GM23338 (cell line): ENCODE data around the gene DTX1. TPM values are rescaled to one million over a fixed set of nuclear protein-coding genes. Genes with fewer than 3 reads are reported as not detected.
A peak's percentile ranks its signal among the peaks of the same experiment; 100 is the strongest.

Experiments
- ATAC-seq: fragments of 200-7000 bp; cut with Tn5 transposase; 3 replicates; pipeline ENCODE4 v1.9.1; 2020
- DNase-seq: peaks from one replicate; pipeline ENCODE4 v3.0.0-alpha.2; 2015; ENCODE audit warnings: low spot score
- H2AFZ ChIP-seq: fragments of 200-600 bp; sonication (generic); 2 replicates; pipeline ENCODE4 v1.8.0; 2016; ENCODE audit warnings: antibody characterized with exemption, mild to moderate bottlenecking, moderate library complexity
- H3F3A ChIP-seq: fragments of 200-600 bp; sonication (generic); replicated peaks from 2 replicates; pipeline ENCODE4 v1.8.0; 2017; ENCODE audit warnings: antibody characterized with exemption, mixed run types, low read depth
- H3K27ac ChIP-seq: fragments of 200-600 bp; sonication (generic); 2 replicates; pipeline ENCODE4 v1.6.1; 2016; ENCODE audit warnings: low read depth
- H3K27me3 ChIP-seq: fragments of 200-600 bp; sonication (generic); 2 replicates; pipeline ENCODE4 v1.8.0; 2016; ENCODE audit warnings: mild to moderate bottlenecking, mixed run types, moderate library complexity; ENCODE audit not compliant: insufficient read depth
- H3K36me3 ChIP-seq: fragments of 200-600 bp; sonication (generic); 2 replicates; pipeline ENCODE4 v1.8.0; 2016; ENCODE audit warnings: mild to moderate bottlenecking; ENCODE audit not compliant: insufficient read depth
- H3K4me1 ChIP-seq: fragments of 200-600 bp; sonication (generic); 2 replicates; pipeline ENCODE4 v1.8.0; 2016; ENCODE audit warnings: mild to moderate bottlenecking, moderate library complexity; ENCODE audit not compliant: insufficient read depth
- H3K4me2 ChIP-seq: fragments of 200-600 bp; sonication (generic); 2 replicates; pipeline ENCODE4 v1.7.1; 2017; ENCODE audit warnings: mixed run types
- H3K4me3 ChIP-seq: fragments of 200-600 bp; sonication (generic); 2 replicates; pipeline ENCODE4 v1.6.1; 2016; ENCODE audit warnings: mixed run types
- H3K79me2 ChIP-seq: fragments of 200-600 bp; sonication (generic); replicated peaks from 2 replicates; pipeline ENCODE4 v1.8.0; 2017; ENCODE audit warnings: mild to moderate bottlenecking; ENCODE audit not compliant: insufficient read depth
- H3K9me2 ChIP-seq: fragments of 200-600 bp; sonication (generic); 2 replicates; pipeline ENCODE4 v1.8.0; 2017; ENCODE audit not compliant: insufficient read depth
- H4K20me1 ChIP-seq: fragments of 200-600 bp; sonication (generic); replicated peaks from 2 replicates; pipeline ENCODE4 v1.8.0; 2017; ENCODE audit warnings: mild to moderate bottlenecking; ENCODE audit not compliant: insufficient read depth
- H3K27ac Mint-ChIP-seq: 2 replicates; pipeline ENCODE4 v1.8.0; 2020; ENCODE audit warnings: inconsistent platforms, mild to moderate bottlenecking, moderate library complexity, mixed read lengths
- H3K27me3 Mint-ChIP-seq: 3 replicates; pipeline ENCODE4 v1.8.0; 2022; ENCODE audit warnings: low read depth, mild to moderate bottlenecking, moderate library complexity, mixed read lengths, inconsistent platforms; ENCODE audit not compliant: insufficient read depth, poor library complexity
- H3K36me3 Mint-ChIP-seq: 3 replicates; pipeline ENCODE4 v1.8.0; 2021; ENCODE audit warnings: low read depth, mild to moderate bottlenecking, inconsistent platforms, moderate library complexity, mixed read lengths
- H3K4me1 Mint-ChIP-seq: 3 replicates; pipeline ENCODE4 v1.8.0; 2020; ENCODE audit warnings: mild to moderate bottlenecking, inconsistent platforms, mixed read lengths
- H3K4me3 Mint-ChIP-seq: 3 replicates; pipeline ENCODE4 v1.8.0; 2021; ENCODE audit warnings: moderate library complexity, mild to moderate bottlenecking, inconsistent platforms, mixed read lengths
- H3K9me3 Mint-ChIP-seq: 3 replicates; pipeline ENCODE4 v1.8.0; 2020; ENCODE audit warnings: moderate library complexity, mild to moderate bottlenecking, inconsistent platforms, mixed read lengths
- CREB1 ChIP-seq: fragments of 250-450 bp; sonication (Bioruptor Pico); IDR thresholded peaks from 2 replicates; pipeline ENCODE4 v1.5.0; 2020; ENCODE audit warnings: low read depth, mild to moderate bottlenecking, moderate library complexity
- ETS1 ChIP-seq: IDR thresholded peaks from 2 replicates; pipeline ENCODE4 v1.6.1; 2016; ENCODE audit warnings: antibody characterized with exemption
- EZH2phosphoT487 ChIP-seq: fragments of 200-600 bp; sonication (generic); IDR thresholded peaks from one replicate; pipeline ENCODE4 v1.8.1; 2018; ENCODE audit warnings: antibody characterized with exemption; ENCODE audit not compliant: unreplicated experiment
- NANOG ChIP-seq: IDR thresholded peaks from 2 replicates; pipeline ENCODE4 v1.6.1; 2016; ENCODE audit warnings: antibody characterized with exemption, borderline replicate concordance
- POLR2AphosphoS5 ChIP-seq: IDR thresholded peaks from 2 replicates; pipeline ENCODE4 v1.6.1; 2016; ENCODE audit warnings: antibody characterized with exemption, low read depth
- STAT1 ChIP-seq: IDR thresholded peaks from one replicate; pipeline ENCODE4 v1.6.1; 2016; ENCODE audit warnings: antibody characterized with exemption; ENCODE audit not compliant: unreplicated experiment
- ZNF114 ChIP-seq: fragments of 250-450 bp; sonication (Bioruptor Pico); IDR thresholded peaks from 2 replicates; pipeline ENCODE4 v1.5.0; 2020; ENCODE audit warnings: mild to moderate bottlenecking, moderate library complexity
- polyA plus RNA-seq: library from polyadenylated mRNA; unstranded; fragments of >200 nt; fragmentation: Nextera tagmentation; extraction: Ambion mirVana; gene quantifications from 2 replicates; pipeline ENCODE4 v1.2.1, GENCODE V29; 2016
- total RNA-seq: library from RNA; depleted of rRNA; stranded (reverse); fragments of >200 nt; shearing (Covaris generic); gene quantifications from 2 replicates; pipeline ENCODE4 v1.2.3, GENCODE V29; 2014

The DTX1 gene
- total and polyA plus RNA-seq, 2 experiments from 2014 or later, result 1.6 to 9.0 TPM

- no peaks in the 10 kb centered on the region for H3K79me2 ChIP-seq
- TF ChIP-seq NANOG (no peak), ZNF114 (CRISPR knock-in tag) (no peak)
- H3F3A ChIP-seq, result 0 out of 2 replicates have a peak, but pooled peaks cover 5% of the 10 kb centered on the region
- H2AFZ ChIP-seq, result peak overlapping the region; percentile 78; the same call in 1 of the 2 replicates
- H3K9me2 ChIP-seq, result no peaks in the 10 kb centered on the region
- Mint-ChIP-seq H3K4me3 (peak overlapping the region; percentile 60), H3K9me3 (no peaks in the 10 kb centered on the region), H3K27me3 (peaks cover 21% of the 10 kb centered on the region), H3K36me3 (no peaks in the 10 kb centered on the region), H3K4me1 (peaks cover 8% of the 10 kb centered on the region; the same call in 2 of the 3 replicates), H3K27ac (no peak overlapping the region)
- no peaks in the 10 kb centered on the region for H3K36me3 ChIP-seq
- no peaks in the 10 kb centered on the region for H3K4me1 ChIP-seq
- peaks cover 25% of the 10 kb centered on the region for H3K27me3 ChIP-seq
- no peak overlapping the region for H3K27ac ChIP-seq
- peak; percentile 69 for ATAC-seq
- H3K4me3 ChIP-seq, result peak overlapping the region; percentile 69
- H4K20me1 ChIP-seq, result no peaks in the 10 kb centered on the region; the same call in 1 of the 2 replicates
- DNase-seq, result peak; percentile 53
- peak overlapping the region; percentile 83 for H3K4me2 ChIP-seq
Observed at GRCh38 chr12:113057565-113058485, 1.3 kb downstream of the DTX1 start.

- no peak for ATAC-seq
- H3K27me3 ChIP-seq, result peaks cover 25% of the 10 kb centered on the region
Observed at GRCh38 chr12:113058553-113058952, 2.0 kb downstream of the DTX1 start.

GRCh38 chr12:113059071-113059595, 2.6 kb downstream of the DTX1 start:
- H3K27ac ChIP-seq, result no peak overlapping the region
- H3K4me2 ChIP-seq, result no peak overlapping the region
- peaks cover 25% of the 10 kb centered on the region for H3K27me3 ChIP-seq
- no peaks in the 10 kb centered on the region for H3K4me1 ChIP-seq
- 0 out of 2 replicates have a peak, but pooled peaks cover 5% of the 10 kb centered on the region for H3F3A ChIP-seq
- Mint-ChIP-seq H3K36me3 (no peaks in the 10 kb centered on the region), H3K27ac (no peak overlapping the region), H3K4me1 (peaks cover 10% of the 10 kb centered on the region; the same call in 2 of the 3 replicates), H3K9me3 (no peaks in the 10 kb centered on the region), H3K4me3 (no peak overlapping the region), H3K27me3 (peaks cover 19% of the 10 kb centered on the region)
- no peaks in the 10 kb centered on the region for H3K9me2 ChIP-seq
- H4K20me1 ChIP-seq, result no peaks in the 10 kb centered on the region; the same call in 1 of the 2 replicates
- no peak overlapping the region for H3K4me3 ChIP-seq
- H2AFZ ChIP-seq, result no peak overlapping the region
- H3K36me3 ChIP-seq, result no peaks in the 10 kb centered on the region
- no peaks in the 10 kb centered on the region for H3K79me2 ChIP-seq
- DNase-seq (no peak), ATAC-seq (no peak)
- no peak for TF ChIP-seq CREB1 (CRISPR knock-in tag)
- no peak for TF ChIP-seq POLR2AphosphoS5
- TF ChIP-seq STAT1, result no peak
- no peak for TF ChIP-seq ZNF114 (CRISPR knock-in tag)
- TF ChIP-seq ETS1, result no peak
- TF ChIP-seq EZH2phosphoT487, result no peak

More at GRCh38 chr12:113058553-113058952, 2.0 kb downstream of the DTX1 start:
- no peaks in the 10 kb centered on the region; the same call in 1 of the 2 replicates for H4K20me1 ChIP-seq
- 0 out of 2 replicates have a peak, but pooled peaks cover 5% of the 10 kb centered on the region for H3F3A ChIP-seq
- Mint-ChIP-seq H3K27ac (no peak overlapping the region), H3K36me3 (no peaks in the 10 kb centered on the region), H3K27me3 (peaks cover 20% of the 10 kb centered on the region), H3K4me1 (peaks cover 10% of the 10 kb centered on the region; the same call in 2 of the 3 replicates), H3K4me3 (0 out of 3 replicates have a peak overlapping the region, but pooled peaks have one; percentile 27), H3K9me3 (no peaks in the 10 kb centered on the region)
- H3K4me3 ChIP-seq, result no peak overlapping the region
- H3K4me2 ChIP-seq, result no peak overlapping the region
- no peaks in the 10 kb centered on the region for H3K4me1 ChIP-seq
- no peak for DNase-seq
- TF ChIP-seq STAT1 (no peak), EZH2phosphoT487 (no peak)
- H3K36me3 ChIP-seq, result no peaks in the 10 kb centered on the region
- no peak overlapping the region for H2AFZ ChIP-seq
- no peaks in the 10 kb centered on the region for H3K79me2 ChIP-seq
- no peaks in the 10 kb centered on the region for H3K9me2 ChIP-seq
- H3K27ac ChIP-seq, result no peak overlapping the region
